ENCODE data around the gene PDXP.

PDXP gene

GRCh38 chr22:37703906-37704305 lies 45.4 kb downstream of the PDXP start:
- DNase-seq, result no peak

GRCh38 chr22:37704645-37705044 lies 46.1 kb downstream of the PDXP start:
- DNase-seq, result no peak

- DNase-seq, result no peak
Measured at GRCh38 chr22:37705205-37705604, 46.7 kb downstream of the PDXP start.

- DNase-seq, result no peak
Measured at GRCh38 chr22:37708580-37709444, 50.3 kb downstream of the PDXP start.

GRCh38 chr22:37709445-37709765 lies 50.9 kb downstream of the PDXP start:
- DNase-seq, result no peak

GRCh38 chr22:37710675-37711074 lies 52.2 kb downstream of the PDXP start:
- no peak for DNase-seq

- no peak for DNase-seq
Measured at GRCh38 chr22:37711490-37711889, 53.0 kb downstream of the PDXP start.

- DNase-seq, result no peak
Measured at GRCh38 chr22:37713761-37714160, 55.2 kb downstream of the PDXP start.

- no peak for DNase-seq
Measured at GRCh38 chr22:37714634-37715033, 56.1 kb downstream of the PDXP start.

GRCh38 chr22:37715760-37716159 lies 57.2 kb downstream of the PDXP start:
- DNase-seq, result no peak
